NCI-H526 treated with DMSO at 0.1 percent for 48 hours (cell line): Measurements from ENCODE around the gene PLCL1.

Source experiments
- DNase-seq: peaks from one replicate; lab custom pipeline; 2025; lab: John Stamatoyannopoulos, UW

The PLCL1 gene

DNA sequence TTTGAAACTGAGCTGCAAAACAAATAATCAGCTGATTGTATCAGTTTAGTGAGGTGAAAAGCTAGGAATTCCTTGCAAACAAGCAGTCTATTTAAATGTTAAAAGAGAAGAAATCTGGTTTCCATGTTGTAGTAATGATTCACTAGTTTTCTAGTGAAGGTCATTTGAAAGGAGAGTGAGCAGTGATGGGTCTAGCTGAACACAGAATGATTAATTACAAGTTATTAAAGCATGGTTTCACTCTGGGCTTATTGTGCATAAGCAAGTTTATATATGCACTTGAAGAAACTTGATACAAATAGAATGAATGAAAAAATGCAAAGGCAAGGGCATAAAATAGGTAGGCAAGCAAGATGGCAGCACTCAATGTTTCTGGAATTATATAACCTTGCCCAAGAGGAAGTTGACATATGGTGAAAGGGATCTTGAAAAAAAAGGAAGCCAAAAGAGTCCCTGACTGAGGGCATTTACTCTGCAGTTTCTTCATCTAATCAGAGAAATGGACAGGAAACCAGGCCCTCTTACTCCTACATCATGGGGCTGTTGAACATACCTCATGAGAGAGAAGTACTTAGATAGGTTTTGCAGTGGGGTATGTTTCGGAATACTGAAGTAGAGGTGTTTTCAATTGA is 53.2 kb downstream of the PLCL1 start:
- no peak for DNase-seq

DNA sequence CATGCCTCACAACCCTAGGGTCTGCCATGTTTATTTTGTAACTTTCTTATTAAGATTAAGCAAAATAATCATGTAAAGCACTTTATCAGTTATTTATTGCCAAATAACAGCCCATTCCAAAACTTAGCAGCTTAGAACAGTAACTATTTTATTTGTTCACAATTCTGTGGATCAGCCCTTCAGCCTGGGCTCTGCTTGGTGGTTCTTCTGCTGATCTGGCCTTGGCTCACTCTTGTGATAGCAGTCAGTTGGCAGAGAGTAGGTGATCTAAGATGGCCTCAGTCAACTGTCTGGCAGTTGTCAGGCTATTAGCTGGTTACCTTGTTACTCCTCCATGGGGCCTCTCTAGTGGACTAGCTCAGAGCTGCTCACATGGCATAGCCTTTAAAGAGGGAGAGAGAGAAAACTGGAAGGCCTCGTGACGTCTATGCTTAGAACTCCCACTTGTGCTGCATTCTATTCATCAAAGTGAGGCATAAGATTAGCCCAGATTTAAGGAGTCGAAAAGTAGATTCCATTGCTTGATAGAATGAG is 54.3 kb downstream of the PLCL1 start:
- no peak for DNase-seq

DNA sequence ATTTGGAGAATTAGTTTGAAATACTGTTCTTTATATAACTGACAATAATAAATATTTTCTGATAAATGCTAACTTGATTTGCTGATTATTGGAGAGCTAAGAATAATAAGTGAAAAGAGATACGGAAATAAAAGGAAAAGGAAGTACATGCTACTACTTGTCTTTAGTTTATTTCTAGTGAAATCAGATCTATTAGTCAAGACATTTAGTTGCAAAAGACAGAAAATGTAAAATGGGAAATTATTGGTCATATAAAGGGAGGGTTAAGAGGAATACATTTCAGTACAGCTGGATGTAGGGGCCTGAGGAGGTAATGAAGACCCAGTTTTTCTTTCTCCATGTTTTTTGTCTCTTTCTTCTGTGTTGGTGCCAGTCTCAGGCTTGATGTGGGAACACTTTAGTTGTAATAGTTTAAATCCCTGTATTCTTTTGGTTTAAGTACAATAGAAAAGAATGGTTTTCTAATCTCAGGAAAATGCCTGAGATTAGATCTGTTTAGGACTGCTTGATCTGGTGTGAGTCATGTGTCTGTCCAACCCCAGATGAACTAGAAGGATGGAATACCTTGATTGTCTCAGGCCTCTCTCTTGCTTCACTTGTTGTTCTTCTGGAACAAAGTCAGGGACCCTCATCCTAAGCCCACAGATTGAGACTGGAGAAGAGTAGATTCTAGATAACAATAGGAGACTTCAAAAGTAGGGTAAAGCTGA is 58.0 kb downstream of the PLCL1 start:
- no peak for DNase-seq

DNA sequence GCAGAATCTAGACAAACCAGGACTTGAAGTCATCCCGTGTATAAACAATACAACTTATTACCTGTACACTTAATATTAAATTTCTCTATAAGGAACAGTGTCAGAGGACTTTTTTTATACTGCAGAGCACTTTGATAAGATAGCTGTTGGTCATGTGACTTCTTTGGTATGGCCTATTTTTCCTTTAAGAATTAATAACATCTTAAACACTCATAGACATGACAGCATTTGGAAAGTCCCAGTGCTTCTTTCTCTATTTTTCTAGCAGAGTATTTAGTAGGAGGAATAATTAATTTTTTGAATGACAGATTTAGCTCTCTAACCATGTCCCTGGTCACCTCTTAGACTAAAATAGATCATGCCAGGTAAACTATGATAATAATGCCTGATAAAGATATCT is 59.4 kb downstream of the PLCL1 start:
- no peak for DNase-seq

DNA sequence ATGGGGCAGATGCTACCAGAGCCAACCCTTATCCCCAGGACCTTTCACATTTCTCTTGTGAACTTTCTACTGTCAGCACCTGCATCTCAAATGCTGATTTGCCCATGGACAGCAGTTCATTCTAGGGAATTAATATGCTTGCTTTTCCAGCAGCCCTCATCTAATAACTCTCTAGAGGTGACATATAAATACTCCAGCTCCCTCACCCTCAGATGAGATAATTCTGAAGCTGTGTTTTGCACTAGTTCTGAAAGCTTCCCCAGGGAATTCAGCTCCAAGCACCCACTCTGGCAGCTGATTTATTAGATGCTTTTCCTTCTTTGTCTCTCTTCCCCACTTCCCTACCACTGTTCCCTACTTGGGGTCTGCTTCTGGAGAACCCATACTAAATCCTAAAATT is 62.1 kb downstream of the PLCL1 start:
- DNase-seq = no peak

DNA sequence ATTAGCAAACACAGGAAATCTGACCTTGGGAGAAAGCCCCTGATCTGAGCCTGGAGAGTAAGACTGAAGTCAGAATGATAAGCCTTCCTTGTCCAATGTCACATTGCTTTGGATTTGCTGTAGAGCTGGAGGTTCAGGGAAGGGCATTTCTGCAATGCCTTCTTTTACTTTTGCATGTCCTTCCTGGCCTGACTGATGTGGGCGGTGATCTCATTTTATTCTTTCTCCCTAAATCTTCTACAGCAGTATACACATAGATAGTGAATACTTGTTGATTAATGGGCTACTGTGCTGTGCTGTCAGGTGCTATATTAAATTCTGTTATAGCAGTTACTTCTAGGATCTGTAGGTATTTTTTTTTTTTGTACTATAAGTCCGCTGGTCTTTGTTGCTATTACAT is 62.6 kb downstream of the PLCL1 start:
- DNase-seq = no peak

DNA sequence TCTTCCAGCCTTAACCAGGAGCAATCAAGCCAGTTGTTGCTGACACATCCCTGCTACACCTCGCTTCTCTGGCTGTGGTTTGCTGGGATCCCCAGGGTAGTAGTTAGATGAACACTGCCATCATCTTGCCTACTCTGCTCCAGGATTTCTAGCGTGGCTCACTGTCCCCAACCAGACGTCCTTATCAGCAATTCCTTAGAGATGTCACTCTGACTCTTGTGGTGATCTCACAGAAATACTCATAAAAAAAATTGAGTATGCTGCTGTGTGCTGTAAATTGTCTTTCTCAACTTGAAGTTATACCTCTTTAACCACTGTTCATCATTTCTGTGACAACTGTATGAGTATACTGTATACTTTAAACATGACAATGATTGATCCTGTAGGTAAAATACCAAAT is 63.2 kb downstream of the PLCL1 start:
- no peak for DNase-seq

DNA sequence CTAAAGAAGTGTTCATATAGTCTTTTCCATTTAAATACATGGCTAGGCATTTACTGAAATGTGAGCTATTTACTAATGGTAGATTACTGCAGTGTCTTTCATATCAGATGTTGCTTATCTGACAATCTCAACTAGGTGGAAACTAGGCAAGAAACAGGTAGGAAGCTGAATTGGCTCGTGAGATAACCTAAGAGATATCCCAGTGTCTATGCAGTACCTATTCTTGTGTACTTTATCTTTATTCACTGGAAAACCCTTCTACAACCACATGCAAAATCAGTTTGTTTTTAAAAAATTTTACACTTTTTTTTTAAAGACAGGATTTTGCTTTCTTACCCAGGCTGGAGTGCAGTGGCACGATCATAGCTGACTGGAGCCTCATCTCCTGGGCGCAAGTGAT is 63.8 kb downstream of the PLCL1 start:
- no peak for DNase-seq

DNA sequence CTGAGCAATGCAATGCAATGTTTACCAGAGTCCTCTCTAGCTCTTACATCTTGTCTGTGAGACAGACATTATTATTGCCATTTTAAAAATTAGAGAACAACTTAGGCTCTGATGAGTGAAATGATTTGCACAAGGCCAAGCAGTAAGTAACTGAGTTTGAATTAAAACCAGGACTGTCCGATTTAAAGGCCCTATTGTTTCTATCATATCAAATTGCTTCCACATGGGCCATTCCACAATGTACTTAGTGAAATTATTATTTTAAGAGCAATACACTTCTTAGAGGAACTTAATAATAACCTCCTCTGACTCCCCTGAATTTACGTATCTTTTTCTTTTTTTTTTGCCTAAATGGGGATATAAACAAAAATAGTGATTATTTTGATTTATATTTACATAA is 64.6 kb downstream of the PLCL1 start:
- no peak for DNase-seq

DNA sequence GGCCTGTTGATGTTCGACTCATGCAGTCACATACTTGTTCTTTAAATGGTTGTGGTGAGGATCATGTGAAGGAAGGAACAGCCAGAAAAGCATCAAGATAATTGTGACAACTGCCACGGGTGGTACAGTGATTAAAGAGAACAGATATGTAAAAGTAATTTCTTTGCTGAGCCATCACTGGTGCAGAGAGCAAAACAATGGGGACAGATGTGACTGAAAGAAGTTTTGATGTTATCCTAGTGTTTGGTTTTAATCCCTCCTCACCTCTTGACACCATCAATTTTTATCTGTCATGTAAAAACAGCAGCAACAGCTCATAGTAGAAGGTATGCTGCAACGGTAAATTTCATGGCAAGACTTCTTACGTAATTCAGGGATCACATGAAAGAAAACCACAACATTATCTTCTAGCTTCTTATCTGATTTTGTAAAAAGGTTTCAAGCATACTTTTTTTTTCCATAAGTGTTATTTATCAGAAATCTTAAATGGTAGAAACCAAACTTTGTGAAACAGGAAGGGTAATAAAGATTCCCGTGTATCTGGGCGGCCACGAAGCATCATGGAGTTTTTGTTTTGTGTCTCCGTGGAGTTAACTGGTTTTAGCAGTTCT is 65.2 kb downstream of the PLCL1 start:
- DNase-seq = no peak

DNA sequence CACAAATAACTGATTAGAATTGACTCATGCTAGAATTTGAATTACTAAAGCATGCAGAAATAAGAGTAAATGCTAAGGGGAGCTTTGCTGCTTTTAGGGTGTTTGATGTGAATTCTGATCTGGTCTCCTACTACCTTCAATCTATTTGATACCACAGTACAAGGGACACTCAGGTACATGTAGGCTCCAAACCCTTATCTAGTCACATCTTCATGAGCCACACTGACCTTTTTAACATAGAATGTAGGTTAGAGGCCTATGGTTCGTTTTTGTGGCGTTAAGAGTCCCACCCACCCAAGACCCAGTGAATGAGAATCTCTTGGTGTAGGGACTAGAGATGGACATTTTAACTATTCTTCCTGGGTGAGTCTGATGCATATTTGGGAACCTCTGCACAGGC is 65.7 kb downstream of the PLCL1 start:
- no peak for DNase-seq

DNA sequence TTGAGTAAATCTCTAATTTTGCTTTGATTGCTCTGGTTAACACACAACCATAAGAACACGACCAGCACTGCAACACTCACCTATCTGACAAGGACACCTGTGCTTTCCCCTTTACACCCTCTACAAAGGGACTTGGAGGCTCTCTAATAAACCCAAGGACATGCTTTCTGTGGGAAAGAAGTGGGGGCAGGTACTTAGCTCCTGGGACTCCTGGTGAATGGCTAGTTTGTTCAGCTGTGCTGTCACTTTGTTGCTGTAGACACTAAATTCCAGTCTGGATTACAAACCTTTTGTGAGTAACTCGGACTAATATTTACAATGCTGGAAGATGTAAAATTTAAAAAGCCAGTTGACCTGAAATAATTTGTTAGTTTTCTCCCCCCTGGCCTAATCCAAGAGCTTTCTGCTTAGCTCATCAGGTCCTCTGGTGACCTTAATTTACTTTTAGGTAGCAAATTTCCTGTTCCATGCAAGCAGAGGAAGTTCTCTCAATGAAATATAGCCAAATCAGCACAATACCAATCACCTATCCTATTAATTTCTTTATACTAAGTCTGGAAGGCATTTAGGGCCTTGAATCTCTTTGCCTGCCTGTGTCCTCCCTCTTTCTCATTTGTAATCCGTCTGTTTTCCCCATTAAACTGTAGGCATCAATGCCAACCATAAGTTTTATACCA is 67.5 kb downstream of the PLCL1 start:
- no peak for DNase-seq

DNA sequence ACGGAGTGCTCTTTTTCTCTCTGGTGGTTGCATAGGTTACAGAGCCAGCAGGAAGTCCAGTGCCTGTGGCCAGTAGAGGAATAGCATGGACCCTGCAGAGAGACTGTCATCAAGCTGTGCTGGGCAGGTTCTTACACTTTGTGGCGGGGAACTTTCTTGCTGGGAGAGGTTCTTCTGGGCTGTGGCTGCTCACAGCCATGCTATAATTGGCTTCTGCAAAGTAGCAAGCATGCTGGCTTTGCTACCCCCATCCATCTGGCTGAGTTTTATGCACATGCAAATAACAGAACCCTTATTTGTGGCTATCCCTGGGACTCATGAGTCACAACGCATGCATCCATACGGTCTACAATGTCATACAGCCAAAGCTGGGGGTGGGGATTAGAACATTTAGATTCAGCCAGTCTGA is 68.9 kb downstream of the PLCL1 start:
- no peak for DNase-seq

DNA sequence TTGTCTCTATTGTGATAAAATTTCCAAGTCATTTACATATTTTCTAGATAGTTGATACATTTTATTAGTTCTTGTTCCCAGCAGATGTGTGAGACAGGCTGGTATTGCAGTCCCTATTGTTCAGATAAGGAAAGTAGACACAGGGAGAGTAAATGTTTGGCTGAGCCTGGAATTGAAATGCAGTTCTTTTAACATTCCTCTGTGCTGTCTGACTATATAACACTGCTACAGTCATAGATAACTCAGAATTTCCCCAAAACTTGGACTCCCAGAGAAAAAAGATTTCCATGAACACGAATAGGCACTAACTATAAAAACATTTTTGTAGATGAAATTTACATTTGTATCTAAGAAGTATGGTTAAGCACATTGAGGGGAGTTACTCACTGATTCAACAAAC is 71.4 kb downstream of the PLCL1 start:
- no peak for DNase-seq

DNA sequence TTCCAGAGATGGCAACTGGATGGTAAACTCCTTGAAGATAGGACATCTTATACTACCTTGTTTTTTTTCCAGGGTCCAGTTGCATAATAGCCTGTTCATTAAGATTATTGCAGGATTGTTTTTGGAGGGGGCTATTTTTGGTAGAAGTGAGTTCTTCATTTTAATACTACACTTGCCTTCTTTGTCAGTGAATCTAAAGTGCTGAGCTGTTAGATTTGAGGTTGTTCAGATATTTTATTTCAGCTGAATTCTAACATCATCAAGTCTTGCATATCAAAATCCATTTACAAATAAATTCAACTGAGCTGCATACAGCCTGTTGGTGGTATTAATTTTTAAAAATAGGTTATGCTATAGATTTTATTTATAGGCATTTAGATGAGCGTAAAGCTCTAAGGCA is 72.1 kb downstream of the PLCL1 start:
- DNase-seq = no peak

DNA sequence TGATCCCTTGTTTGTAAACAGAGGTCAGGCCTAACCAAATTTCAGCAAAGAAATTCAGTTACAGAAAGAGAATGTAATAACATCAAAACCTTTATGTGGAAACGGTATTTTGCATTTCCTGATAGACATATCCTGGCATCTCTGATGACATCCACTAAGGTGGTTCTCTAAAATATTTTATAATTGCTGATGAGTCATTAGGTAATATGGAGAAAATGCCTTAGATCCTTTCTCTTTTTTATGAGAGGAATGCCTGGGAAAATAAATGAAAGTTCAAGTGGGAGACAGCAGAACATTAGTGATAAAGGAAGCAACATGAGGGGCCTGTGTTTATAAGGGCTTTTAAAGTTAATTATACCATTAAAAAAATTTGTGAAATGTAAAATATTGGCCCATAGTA is 72.6 kb downstream of the PLCL1 start:
- no peak for DNase-seq

DNA sequence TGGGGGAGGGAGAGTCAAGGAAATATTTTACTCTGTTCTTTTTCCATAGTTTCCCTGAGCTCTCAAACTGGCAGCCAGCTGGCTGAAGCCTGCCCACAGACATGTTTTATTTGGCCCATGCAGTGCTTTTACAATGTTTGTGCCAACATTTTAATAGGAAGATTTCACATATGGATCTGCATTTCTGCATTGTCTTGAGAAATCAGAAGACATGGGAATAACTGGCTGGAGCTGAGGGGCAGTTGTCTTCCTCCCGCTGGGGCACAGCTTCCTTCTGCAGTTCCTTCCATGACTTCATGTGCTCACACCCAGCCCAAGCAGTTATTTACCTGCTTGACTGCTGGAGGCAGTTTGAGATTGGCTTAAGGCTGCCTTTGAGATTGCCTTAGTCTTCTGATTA is 74.4 kb downstream of the PLCL1 start:
- no peak for DNase-seq

DNA sequence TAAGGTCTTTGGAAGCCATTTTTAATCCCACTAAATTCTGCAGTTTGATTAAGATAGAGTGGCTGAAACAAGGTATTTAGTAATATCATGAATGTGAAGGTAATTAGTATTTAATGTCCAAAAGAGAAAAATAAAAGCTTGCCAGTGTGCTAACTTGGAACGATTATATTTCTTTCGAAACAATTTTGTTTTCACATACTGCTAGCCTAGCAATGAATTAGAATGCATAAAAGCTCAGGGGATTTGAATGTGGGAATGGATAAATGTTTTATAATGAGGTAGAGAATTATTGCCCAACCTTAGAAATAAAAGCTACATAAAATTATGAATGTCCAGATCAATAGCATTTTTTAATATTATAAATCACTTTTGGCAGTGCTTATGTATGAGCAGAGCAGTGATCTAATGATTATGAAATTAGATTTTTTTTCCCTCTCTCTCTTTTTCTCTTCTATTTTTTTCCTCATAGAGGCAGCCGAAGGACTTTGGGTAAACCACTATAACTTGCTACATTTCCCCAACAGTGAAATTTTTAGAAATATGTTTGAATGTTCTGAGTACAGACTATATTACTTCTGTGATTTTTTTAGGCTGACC is 75.5 kb downstream of the PLCL1 start:
- no peak for DNase-seq

DNA sequence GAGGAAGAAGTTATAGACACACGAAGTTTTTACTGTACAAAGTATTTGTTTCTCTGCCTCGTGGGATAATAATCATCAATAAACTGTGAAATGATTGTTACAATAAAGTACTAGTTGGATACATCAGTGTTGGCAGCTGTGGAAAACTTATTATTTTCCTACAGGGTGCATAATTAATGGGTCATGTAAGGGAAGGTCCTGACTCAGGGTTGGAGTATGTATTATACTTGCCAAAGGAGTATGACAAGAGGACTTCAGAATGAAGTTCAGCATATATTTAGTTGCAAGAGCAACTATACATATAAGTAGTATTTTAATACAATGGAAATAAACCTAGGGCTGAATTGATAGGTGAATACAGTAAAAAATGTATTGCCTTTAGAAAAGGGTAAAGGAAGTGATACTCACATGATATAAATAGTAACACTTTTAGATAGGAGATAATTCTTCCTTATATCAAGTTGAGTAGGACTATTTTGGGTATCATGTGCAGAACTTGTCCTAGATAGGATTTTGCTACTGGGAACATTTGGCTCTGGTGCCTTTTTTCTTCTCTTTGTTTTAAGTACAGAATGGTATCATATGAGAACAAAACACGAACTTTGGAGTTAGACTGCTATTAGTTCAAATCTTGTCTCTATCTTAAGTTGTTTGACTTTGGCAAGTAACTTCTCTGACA is 79.1 kb downstream of the PLCL1 start:
- no peak for DNase-seq

DNA sequence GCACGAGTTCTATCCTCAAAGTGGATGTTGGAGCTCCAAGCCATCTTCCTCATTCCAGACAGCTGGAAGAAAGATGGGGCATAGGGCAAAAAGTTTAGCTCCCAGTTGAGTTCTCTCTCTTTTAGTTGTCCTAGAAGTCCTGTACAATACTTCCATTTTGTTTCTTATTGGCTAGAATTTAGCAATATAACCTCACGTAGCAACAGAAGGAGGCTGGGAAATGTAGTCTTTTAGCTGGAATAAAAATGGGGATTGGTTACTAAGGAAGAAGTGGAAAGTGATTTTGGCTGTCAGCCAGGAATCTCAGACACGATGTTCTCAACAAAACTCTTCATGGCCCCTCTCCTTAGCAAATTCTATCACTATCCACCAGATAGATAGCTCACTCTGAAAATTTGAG is 79.9 kb downstream of the PLCL1 start:
- no peak for DNase-seq

DNA sequence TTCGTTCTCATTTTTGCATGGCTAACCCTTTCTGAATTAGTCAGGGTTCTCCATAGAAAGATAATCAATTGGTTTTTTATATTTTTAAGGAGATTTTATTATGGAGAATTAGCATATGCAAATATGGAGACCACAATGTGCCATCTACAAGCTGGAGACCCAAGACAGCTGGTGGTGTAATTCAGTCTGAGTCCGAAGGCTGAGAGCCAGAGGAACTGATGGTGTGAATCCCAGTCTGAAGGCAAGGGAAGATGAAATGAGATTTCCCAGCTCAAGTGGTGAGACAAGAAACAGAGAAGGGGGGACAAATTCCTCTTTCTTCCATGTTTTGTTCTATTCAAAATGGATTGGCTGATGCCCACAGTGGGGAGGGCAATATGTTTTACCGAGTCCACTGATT is 80.7 kb downstream of the PLCL1 start:
- DNase-seq = no peak

DNA sequence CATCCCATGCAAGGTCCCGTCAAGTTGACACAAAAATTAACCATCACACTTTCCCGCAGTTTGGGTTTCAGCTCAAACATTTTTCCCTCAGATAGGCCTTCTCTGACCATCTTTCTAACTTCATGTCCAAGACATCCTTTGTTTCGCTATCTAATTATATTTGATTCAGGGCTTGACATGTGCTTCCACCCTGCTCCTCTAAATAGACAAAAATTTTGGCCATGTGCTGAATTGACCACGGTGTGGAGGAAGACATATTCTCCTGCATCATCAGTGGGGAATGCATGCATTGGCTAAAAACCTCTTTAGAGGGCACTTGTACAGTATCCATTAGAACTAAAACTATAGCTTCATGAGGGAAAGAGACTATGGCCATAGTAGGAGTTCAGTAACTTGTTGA is 81.2 kb downstream of the PLCL1 start:
- no peak for DNase-seq
